AG09309 (cell line): ENCODE data around the gene COL20A1.

Experiments used
- DNase-seq: peaks from one replicate; pipeline ENCODE4 v3.0.0-alpha.2; 2010; ENCODE audit warnings: low read depth
- H3K4me3 ChIP-seq: 2 replicates; pipeline ENCODE4 v1.5.1; 2011; ENCODE audit warnings: mild to moderate bottlenecking, low read depth, low read length, moderate library complexity; ENCODE audit not compliant: control insufficient read depth
- CTCF ChIP-seq: IDR thresholded peaks from 2 replicates; pipeline ENCODE4 v1.5.1; 2011; ENCODE audit warnings: mild to moderate bottlenecking, low read depth, low read length, inconsistent platforms; ENCODE audit not compliant: insufficient read depth, control insufficient read depth; ENCODE audit errors: missing control alignments

Gene COL20A1

GRCh38 chr20:63260521-63260920, 32.5 kb upstream of the COL20A1 start:
- no peak for DNase-seq

GRCh38 chr20:63261060-63261794, 31.8 kb upstream of the COL20A1 start:
- TF ChIP-seq CTCF = no peak
- DNase-seq = no peak
- H3K4me3 ChIP-seq = no peak overlapping the region

More at GRCh38 chr20:63260521-63260920, 32.5 kb upstream of the COL20A1 start:
- TF ChIP-seq CTCF = no peak
- H3K4me3 ChIP-seq = no peak overlapping the region

DNA sequence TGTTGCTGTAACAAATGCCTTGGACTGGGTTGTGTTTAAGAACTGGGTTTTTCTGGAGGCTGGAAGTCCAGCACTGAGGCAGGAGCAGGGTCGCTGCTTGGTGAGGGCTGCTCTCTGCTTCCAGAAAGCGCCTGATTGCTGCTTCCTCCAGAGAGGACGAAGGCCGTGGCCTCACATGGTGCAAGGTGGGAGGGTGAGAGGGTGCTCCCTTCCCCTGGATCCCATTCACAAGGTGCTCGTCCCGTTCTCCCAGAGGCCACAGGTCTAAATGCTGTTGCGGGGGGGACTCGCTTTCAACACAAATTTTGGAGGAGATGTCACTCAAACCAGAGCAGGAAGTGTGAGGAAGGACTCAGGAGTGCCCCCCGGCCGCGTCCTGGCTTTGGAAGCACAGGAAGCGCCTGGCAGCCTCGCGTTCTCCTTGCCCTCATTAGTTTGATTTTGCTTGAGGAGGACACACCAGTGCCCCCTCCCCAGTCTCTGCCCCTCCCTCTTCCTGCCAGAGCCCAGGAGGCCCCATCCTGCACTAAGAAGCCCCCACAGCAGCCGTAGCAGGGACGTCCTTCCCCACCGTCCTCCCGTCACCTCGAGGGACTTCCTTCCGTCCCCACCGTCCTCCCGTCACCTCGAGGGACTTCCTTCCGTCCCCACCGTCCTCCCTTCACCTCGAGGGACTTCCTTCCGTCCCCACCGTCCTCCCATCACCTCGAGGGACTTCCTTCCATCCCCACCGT, 31.0 kb upstream of the COL20A1 start:
- TF ChIP-seq CTCF = no peak
- DNase-seq = no peak
- H3K4me3 ChIP-seq = no peak overlapping the region

- no peak for TF ChIP-seq CTCF
- no peak overlapping the region for H3K4me3 ChIP-seq
- no peak for DNase-seq
Measured at GRCh38 chr20:63262836-63263235, 30.1 kb upstream of the COL20A1 start.

GRCh38 chr20:63264000-63264399, 29.0 kb upstream of the COL20A1 start:
- no peak overlapping the region for H3K4me3 ChIP-seq
- no peak for TF ChIP-seq CTCF
- DNase-seq = no peak

GRCh38 chr20:63264519-63264918, 28.5 kb upstream of the COL20A1 start:
- no peak overlapping the region for H3K4me3 ChIP-seq
- TF ChIP-seq CTCF = no peak
- DNase-seq = no peak
